Mesendoderm (in vitro differentiated cells): ENCODE data around the gene BPIFB1.

Experiments used
- DNase-seq: peaks from one replicate; pipeline ENCODE4 v3.0.0; 2013
- H2AK5ac ChIP-seq: 2 replicates; pipeline ENCODE4 v1.6.1; 2013; ENCODE audit warnings: low read length, inconsistent platforms
- H2BK120ac ChIP-seq: 2 replicates; pipeline ENCODE4 v1.6.1; 2013; ENCODE audit warnings: low read depth, mild to moderate bottlenecking, low read length, moderate library complexity, mixed read lengths
- H2BK15ac ChIP-seq: replicated peaks from 2 replicates; pipeline ENCODE4 v1.6.1; 2013; ENCODE audit warnings: low read depth, mild to moderate bottlenecking, moderate library complexity
- H2BK5ac ChIP-seq: 2 replicates; pipeline ENCODE4 v1.6.1; 2013; ENCODE audit warnings: low read length, inconsistent platforms
- H3K18ac ChIP-seq: 2 replicates; pipeline ENCODE4 v1.6.1; 2013; ENCODE audit warnings: mild to moderate bottlenecking, low read length, mixed read lengths
- H3K23ac ChIP-seq: one replicate; pipeline ENCODE4 v1.6.1; 2013; ENCODE audit warnings: low read length
- H3K27ac ChIP-seq: 2 replicates; pipeline ENCODE4 v1.5.1; 2013; ENCODE audit warnings: low read depth, mild to moderate bottlenecking, inconsistent platforms, low read length, moderate library complexity
- H3K27me3 ChIP-seq: 2 replicates; pipeline ENCODE4 v1.6.1; 2013; ENCODE audit warnings: low read length, control low read depth, mild to moderate bottlenecking, inconsistent platforms; ENCODE audit not compliant: insufficient read depth, poor library complexity
- H3K36me3 ChIP-seq: 2 replicates; pipeline ENCODE4 v1.6.1; 2013; ENCODE audit warnings: low read length, inconsistent platforms; ENCODE audit not compliant: control insufficient read depth, insufficient read depth
- H3K4ac ChIP-seq: one replicate; pipeline ENCODE4 v1.6.1; 2013; ENCODE audit warnings: low read depth, mild to moderate bottlenecking, low read length, moderate library complexity
- H3K4me1 ChIP-seq: 2 replicates; pipeline ENCODE4 v1.6.1; 2013; ENCODE audit warnings: low read depth, low read length, inconsistent platforms; ENCODE audit not compliant: control insufficient read depth
- H3K4me2 ChIP-seq: 2 replicates; pipeline ENCODE4 v1.6.1; 2013; ENCODE audit warnings: low read length
- H3K4me3 ChIP-seq: 2 replicates; pipeline ENCODE4 v1.5.1; 2013; ENCODE audit warnings: mild to moderate bottlenecking, low read length
- H3K56ac ChIP-seq: one replicate; pipeline ENCODE4 v1.6.1; 2013; ENCODE audit warnings: low read length
- H3K79me1 ChIP-seq: 2 replicates; pipeline ENCODE4 v1.6.1; 2013; ENCODE audit warnings: low read length, inconsistent platforms
- H3K79me2 ChIP-seq: 2 replicates; pipeline ENCODE4 v1.6.1; 2013; ENCODE audit warnings: mild to moderate bottlenecking, low read length; ENCODE audit not compliant: control insufficient read depth, insufficient read depth
- H3K9ac ChIP-seq: 2 replicates; pipeline ENCODE4 v1.6.1; 2013; ENCODE audit warnings: low read length, inconsistent platforms
- H4K5ac ChIP-seq: one replicate; pipeline ENCODE4 v1.6.1; 2013; ENCODE audit warnings: low read length
- H4K8ac ChIP-seq: one replicate; pipeline ENCODE4 v1.6.1; 2013; ENCODE audit warnings: low read depth, mild to moderate bottlenecking, control low read depth, low read length, moderate library complexity
- whole genome bisulfite sequencing: extraction: QIAGEN DNeasy Blood & Tissue Kit; methylation state at CpG from one replicate; pipeline ENCODE4 v1.1.7; 2013; ENCODE audit warnings: low lambda C conversion rate, missing lambda C conversion rate; ENCODE audit not compliant: insufficient coverage; ENCODE audit errors: extremely low coverage; 5-methylcytosine and 5-hydroxymethylcytosine counted together

Gene BPIFB1

DNA sequence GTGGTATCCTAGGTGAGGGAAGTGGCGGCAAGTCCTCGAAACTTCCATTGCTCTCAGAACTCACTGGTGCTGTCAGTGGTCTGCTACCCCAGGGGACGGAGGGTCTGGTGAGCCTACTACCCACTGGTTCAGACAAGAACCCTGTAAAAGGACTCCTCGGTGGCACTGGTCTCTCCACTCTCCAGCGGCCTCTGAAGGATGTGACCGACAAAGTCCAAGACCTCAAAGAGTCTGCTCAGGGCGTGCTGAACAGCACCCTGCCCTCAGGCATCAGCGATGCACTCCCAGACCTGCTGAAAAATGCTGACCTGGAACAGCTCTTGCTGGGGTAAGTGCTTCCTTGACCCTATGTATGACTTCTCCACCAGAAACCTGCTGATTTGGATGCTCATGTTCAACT lies 66.5 kb downstream of the BPIFB1 start:
- Histone ChIP-seq H3K4me2 (no peak overlapping the region), H3K4ac (no peak overlapping the region), H2BK5ac (no peak overlapping the region), H3K79me1 (no peaks in the 10 kb centered on the region), H3K18ac (no peak overlapping the region), H3K23ac (no peak overlapping the region), H3K9ac (no peak overlapping the region), H3K27me3 (no peaks in the 10 kb centered on the region), H3K56ac (no peak overlapping the region), H3K4me1 (no peaks in the 10 kb centered on the region), H2AK5ac (no peak overlapping the region), H3K4me3 (no peak overlapping the region), H2BK15ac (no peak overlapping the region), H3K79me2 (no peaks in the 10 kb centered on the region), H2BK120ac (no peak overlapping the region), H3K27ac (no peak overlapping the region), H4K5ac (no peak overlapping the region), H3K36me3 (no peaks in the 10 kb centered on the region), H4K8ac (no peak overlapping the region)
- no CpG with 5 or more reads among the region's 8 CpGs for WGBS
- DNase-seq, result no peak

DNA sequence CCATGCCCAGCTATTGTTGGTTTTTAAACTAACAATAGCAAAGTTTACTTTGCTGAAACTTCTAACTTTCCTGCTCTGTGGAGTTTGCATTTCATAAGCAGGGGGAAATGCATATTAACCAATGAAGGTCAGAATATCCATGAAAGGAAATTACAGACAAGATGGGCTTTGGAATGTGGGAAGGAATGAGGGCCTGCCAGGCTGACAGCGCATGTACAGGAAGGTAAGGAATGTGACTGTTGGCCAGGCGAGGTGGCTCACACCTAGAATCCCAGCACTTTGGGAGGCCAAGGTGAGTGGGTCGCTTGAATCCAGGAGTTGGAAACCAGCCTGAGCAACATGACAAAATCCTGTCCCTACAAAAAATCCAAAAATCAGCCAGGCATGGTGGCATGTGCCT lies 68.7 kb downstream of the BPIFB1 start:
- Histone ChIP-seq H2BK15ac (no peak overlapping the region), H3K56ac (no peak overlapping the region), H3K18ac (no peak overlapping the region), H2AK5ac (no peak overlapping the region), H2BK120ac (no peak overlapping the region), H3K79me1 (no peaks in the 10 kb centered on the region), H3K36me3 (no peaks in the 10 kb centered on the region), H4K8ac (no peak overlapping the region), H3K9ac (no peak overlapping the region), H3K27me3 (no peaks in the 10 kb centered on the region), H4K5ac (no peak overlapping the region), H3K27ac (no peak overlapping the region), H3K4ac (no peak overlapping the region), H3K79me2 (no peaks in the 10 kb centered on the region), H3K4me2 (no peak overlapping the region), H3K4me3 (no peak overlapping the region), H3K4me1 (no peaks in the 10 kb centered on the region), H3K23ac (no peak overlapping the region), H2BK5ac (no peak overlapping the region)
- peak; percentile 52 for DNase-seq
- no CpG with 5 or more reads among the region's 3 CpGs for WGBS

DNA sequence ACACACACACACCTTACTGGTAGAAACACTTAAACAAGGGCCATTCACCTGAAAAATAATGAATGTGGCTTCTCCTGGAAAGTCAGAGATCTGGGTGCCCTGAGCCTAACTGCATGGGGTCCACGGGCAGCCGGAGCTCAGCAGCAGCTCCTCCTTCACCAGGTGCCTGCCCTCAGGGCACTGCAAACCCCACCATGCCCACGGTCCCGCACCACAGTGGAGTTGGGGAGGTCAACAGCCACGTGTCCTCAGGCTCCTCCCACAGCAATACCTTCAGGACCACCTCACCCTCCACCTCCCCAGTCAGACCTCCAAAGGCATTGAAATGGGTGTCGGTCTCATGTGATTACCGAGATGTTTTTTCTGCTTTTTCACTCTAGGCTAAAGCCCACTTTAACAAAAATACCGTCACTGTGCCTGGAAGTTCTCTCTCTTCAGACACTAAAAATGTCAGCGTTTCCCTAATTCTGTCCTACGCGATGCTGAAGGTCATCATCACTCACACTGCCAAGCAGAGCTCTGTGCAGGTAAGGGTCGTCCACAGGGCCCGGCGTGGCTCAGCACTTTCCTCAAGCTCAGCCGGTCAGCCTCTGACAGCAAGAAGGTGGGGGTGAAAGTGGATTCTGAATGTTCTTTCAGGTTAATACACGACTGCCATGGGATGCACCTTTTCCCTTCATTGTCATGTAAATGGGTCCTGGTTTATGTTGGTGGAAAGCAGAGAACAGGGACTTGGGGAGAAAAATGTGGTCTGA lies 69.4 kb downstream of the BPIFB1 start:
- H3K9ac ChIP-seq, result no peak overlapping the region
- no peak overlapping the region for H2BK5ac ChIP-seq
- no peak overlapping the region for H2AK5ac ChIP-seq
- no CpG with 5 or more reads among the region's 16 CpGs for WGBS
- H3K18ac ChIP-seq, result no peak overlapping the region
- no peak overlapping the region for H3K4me3 ChIP-seq
- H3K4ac ChIP-seq, result no peak overlapping the region
- H3K56ac ChIP-seq, result no peak overlapping the region
- H2BK120ac ChIP-seq, result no peak overlapping the region
- H2BK15ac ChIP-seq, result no peak overlapping the region
- H3K36me3 ChIP-seq, result no peaks in the 10 kb centered on the region
- no peaks in the 10 kb centered on the region for H3K79me2 ChIP-seq
- H3K79me1 ChIP-seq, result no peaks in the 10 kb centered on the region
- no peak overlapping the region for H3K27ac ChIP-seq
- H3K27me3 ChIP-seq, result no peaks in the 10 kb centered on the region
- H3K4me1 ChIP-seq, result no peaks in the 10 kb centered on the region
- DNase-seq, result peak; percentile 6
- H4K5ac ChIP-seq, result no peak overlapping the region
- H3K23ac ChIP-seq, result no peak overlapping the region
- H3K4me2 ChIP-seq, result no peak overlapping the region
- no peak overlapping the region for H4K8ac ChIP-seq

DNA sequence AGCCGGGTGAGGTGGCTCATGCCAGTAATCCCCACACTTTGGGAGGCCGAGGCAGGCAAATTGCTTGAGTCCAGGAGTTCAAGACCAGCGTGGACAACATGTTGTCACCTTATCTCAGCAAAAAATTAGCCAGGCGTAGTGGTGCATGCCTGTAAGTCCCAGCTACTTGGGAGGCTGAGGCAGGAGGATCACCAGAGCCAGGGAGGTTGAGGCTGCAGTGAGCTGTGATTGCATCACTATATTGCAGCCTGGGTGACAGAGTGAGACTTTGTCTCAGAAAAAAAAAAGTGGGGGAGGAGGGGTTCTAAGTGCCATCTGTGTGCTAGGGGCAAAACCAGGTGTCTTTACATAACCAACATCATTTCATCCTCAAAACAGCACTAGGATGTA lies 70.0 kb downstream of the BPIFB1 start:
- Histone ChIP-seq H3K27me3 (no peaks in the 10 kb centered on the region), H2BK5ac (no peak overlapping the region), H2AK5ac (no peak overlapping the region), H3K36me3 (no peaks in the 10 kb centered on the region), H3K4me1 (no peaks in the 10 kb centered on the region), H3K4me3 (no peak overlapping the region), H4K5ac (no peak overlapping the region), H3K18ac (no peak overlapping the region), H4K8ac (no peak overlapping the region), H3K79me1 (no peaks in the 10 kb centered on the region), H3K23ac (no peak overlapping the region), H3K4me2 (no peak overlapping the region), H3K9ac (no peak overlapping the region), H3K4ac (no peak overlapping the region), H3K27ac (no peak overlapping the region), H2BK15ac (no peak overlapping the region), H3K56ac (no peak overlapping the region), H2BK120ac (no peak overlapping the region), H3K79me2 (no peaks in the 10 kb centered on the region)
- WGBS, result no CpG with 5 or more reads among the region's 4 CpGs
- DNase-seq, result no peak
